Vagina (tissue), 2 donors: Measurements from ENCODE around the gene SSTR5. TPM values are rescaled to one million over a fixed set of nuclear protein-coding genes. Genes with fewer than 3 reads are reported as not detected.
A peak's percentile ranks its signal among the peaks of the same experiment; 100 is the strongest.

Experiments used
- DNase-seq, 2 donors: peaks; one replicate each; pipeline ENCODE4 v3.0.0-alpha.2; 2017; ENCODE audit errors: extremely low spot score in 2 of 2
- H3K27ac ChIP-seq: fragments of 200-600 bp; sonication (generic); one replicate; pipeline ENCODE4 v1.5.1; 2019
- H3K27me3 ChIP-seq: fragments of 200-600 bp; sonication (generic); one replicate; pipeline ENCODE4 v1.5.1; 2019
- H3K36me3 ChIP-seq, 2 donors: fragments of 200-600 bp; sonication (generic); one replicate each; pipeline ENCODE4 v1.5.1; 2017 to 2019
- H3K4me1 ChIP-seq: fragments of 200-600 bp; sonication (generic); one replicate; pipeline ENCODE4 v1.5.1; 2019
- H3K4me3 ChIP-seq, 2 donors: fragments of 200-600 bp; sonication (generic); 1 replicate in 1 of 2; 2 replicates in 1 of 2; pipeline ENCODE4 v1.5.1; 2016 to 2019
- H3K9me3 ChIP-seq: fragments of 200-600 bp; sonication (generic); one replicate; pipeline ENCODE4 v1.5.1; 2019
- POLR2A ChIP-seq, 2 donors: fragments of 450-650 bp; IDR thresholded peaks; one replicate each; pipeline ENCODE4 v1.6.1; 2017; ENCODE audit warnings: antibody characterized with exemption in 2 of 2, mild to moderate bottlenecking in 2 of 2, moderate library complexity in 2 of 2
- POLR2AphosphoS5 ChIP-seq, 2 donors: sonication (generic); formaldehyde crosslinking; IDR thresholded peaks; one replicate each; pipeline ENCODE4 v1.9.0; 2017; ENCODE audit warnings: antibody characterized with exemption in 2 of 2, mild to moderate bottlenecking in 2 of 2, low read depth in 1 of 2; ENCODE audit not compliant: insufficient read depth in 1 of 2
- intact Hi-C: fragments of 100-400 bp; cut with DNase I; formaldehyde crosslinking; loops from one replicate; pipeline ENCODE4 v1.15.1; 2023
- total RNA-seq: library from RNA; depleted of rRNA; stranded (reverse); fragments of >200 nt; gene quantifications from one replicate; pipeline ENCODE4 v1.2.3, GENCODE V29; 2016
- TF ChIP-seq, protein P1 (sequence below), 3 experiments: fragments of 450-650 bp in 2 of 3; fragments of 200-600 bp in 1 of 3; sonication (generic) in 1 of 3; IDR thresholded peaks; one replicate each; pipeline ENCODE4 v1.5.1; 2017 to 2019; ENCODE audit warnings: antibody characterized with exemption in 3 of 3, mild to moderate bottlenecking in 2 of 3, moderate library complexity in 2 of 3

SSTR5 gene
- total RNA-seq, 1 donor from 2014 or later, result 0.98 TPM

- peaks cover 16% of the 10 kb centered on the region for H3K4me1 ChIP-seq
- TF ChIP-seq, protein P1, sequence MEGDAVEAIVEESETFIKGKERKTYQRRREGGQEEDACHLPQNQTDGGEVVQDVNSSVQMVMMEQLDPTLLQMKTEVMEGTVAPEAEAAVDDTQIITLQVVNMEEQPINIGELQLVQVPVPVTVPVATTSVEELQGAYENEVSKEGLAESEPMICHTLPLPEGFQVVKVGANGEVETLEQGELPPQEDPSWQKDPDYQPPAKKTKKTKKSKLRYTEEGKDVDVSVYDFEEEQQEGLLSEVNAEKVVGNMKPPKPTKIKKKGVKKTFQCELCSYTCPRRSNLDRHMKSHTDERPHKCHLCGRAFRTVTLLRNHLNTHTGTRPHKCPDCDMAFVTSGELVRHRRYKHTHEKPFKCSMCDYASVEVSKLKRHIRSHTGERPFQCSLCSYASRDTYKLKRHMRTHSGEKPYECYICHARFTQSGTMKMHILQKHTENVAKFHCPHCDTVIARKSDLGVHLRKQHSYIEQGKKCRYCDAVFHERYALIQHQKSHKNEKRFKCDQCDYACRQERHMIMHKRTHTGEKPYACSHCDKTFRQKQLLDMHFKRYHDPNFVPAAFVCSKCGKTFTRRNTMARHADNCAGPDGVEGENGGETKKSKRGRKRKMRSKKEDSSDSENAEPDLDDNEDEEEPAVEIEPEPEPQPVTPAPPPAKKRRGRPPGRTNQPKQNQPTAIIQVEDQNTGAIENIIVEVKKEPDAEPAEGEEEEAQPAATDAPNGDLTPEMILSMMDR (IDR thresholded peaks at IDR 0.05), result peak; percentile 28 to 61 (median 44)
- TF ChIP-seq POLR2A (IDR thresholded peaks at IDR 0.05), result no peak
- no peak overlapping the region for H3K27ac ChIP-seq
- no peak for DNase-seq
- H3K9me3 ChIP-seq, result no peaks in the 10 kb centered on the region
- no peaks in the 10 kb centered on the region for H3K27me3 ChIP-seq
- H3K36me3 ChIP-seq, result no peaks in the 10 kb centered on the region
- H3K4me3 ChIP-seq, result no peak overlapping the region
- intact Hi-C loops, result no loop called here
These were observed 33.5 kb downstream of the SSTR5 start for GRCh38 chr16:1105888-1106620.

DNA sequence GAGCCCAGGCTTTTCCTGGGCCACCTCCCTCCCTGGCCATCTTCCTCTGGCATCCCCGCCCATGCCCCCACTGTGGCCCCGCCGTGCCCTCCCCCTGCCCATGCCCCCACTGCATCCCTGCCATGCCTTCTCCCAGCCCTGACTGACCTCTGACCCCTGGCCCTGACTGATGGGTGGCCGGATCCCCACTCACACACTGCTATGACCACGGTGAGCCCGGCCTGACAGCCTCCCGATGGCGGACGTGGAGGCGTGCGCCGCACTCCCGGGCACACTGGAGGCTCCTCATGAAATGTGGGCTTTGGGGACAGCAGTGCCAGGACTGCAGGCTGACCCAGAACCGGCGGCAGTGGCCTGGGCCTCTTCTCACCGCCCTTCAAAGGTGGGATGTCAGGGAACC is 34.1 kb downstream of the SSTR5 start:
- Histone ChIP-seq H3K27me3 (no peaks in the 10 kb centered on the region), H3K9me3 (no peaks in the 10 kb centered on the region), H3K27ac (no peak overlapping the region), H3K4me1 (peaks cover 16% of the 10 kb centered on the region), H3K4me3 (no peak overlapping the region), H3K36me3 (no peaks in the 10 kb centered on the region)
- TF ChIP-seq, protein P1 (IDR thresholded peaks at IDR 0.05), result no peak
- TF ChIP-seq POLR2A (IDR thresholded peaks at IDR 0.05), result no peak
- TF ChIP-seq POLR2AphosphoS5 (IDR thresholded peaks at IDR 0.05; ENCODE audit: insufficient read depth in 1 of 2, low read depth in 1 of 2), result no peak
- intact Hi-C loops, result no loop called here
- no peak for DNase-seq

DNA sequence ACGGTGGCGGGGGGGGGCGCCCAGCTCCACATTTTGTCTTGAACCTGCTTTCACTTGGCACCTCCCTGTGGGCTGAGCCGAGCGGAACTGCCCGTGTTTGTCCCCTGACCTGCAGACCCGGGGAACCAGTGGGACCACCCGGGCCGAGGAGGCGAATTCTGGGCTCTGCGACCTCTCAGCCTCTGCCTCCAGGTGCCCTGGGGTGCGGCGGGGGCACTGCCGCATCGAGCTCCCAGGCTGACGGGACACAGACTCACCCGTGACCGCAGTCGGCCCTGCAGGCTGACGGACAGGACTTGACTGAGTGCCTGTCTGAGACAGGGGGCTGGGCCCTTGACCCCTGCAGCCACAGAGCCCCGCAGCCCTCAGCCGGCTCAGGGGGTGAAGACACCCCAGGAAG is 34.6 kb downstream of the SSTR5 start:
- H3K27ac ChIP-seq, result no peak overlapping the region
- peaks cover 16% of the 10 kb centered on the region for H3K4me1 ChIP-seq
- no peak overlapping the region for H3K4me3 ChIP-seq
- H3K27me3 ChIP-seq, result no peaks in the 10 kb centered on the region
- intact Hi-C loops, result no loop called here
- no peaks in the 10 kb centered on the region for H3K9me3 ChIP-seq
- TF ChIP-seq POLR2AphosphoS5 (IDR thresholded peaks at IDR 0.05; ENCODE audit: insufficient read depth in 1 of 2, low read depth in 1 of 2) (no peak), POLR2A (IDR thresholded peaks at IDR 0.05) (no peak)
- TF ChIP-seq, protein P1 (IDR thresholded peaks at IDR 0.05), result no peak
- no peak for DNase-seq
- H3K36me3 ChIP-seq, result no peaks in the 10 kb centered on the region

DNA sequence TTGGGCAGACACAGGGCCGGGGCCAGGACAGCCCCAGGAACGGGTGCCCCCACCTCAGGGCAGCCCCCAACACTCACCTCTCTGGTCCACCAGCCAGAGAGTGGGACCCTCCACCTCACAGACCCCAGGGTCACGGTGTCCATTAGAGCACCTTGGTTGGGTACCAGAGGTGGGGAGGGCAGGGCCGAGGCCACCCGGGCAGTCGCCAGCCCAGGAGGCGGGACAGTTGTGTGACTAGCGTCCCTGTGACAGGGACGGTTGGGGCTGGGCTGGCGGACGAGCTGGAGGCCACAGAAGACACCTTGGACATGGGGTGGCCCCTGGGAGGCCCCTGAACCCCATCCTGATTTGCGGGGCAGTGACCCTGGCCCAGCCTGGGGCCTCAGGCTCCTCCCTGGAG is 35.2 kb downstream of the SSTR5 start:
- DNase-seq, result no peak
- TF ChIP-seq POLR2AphosphoS5 (IDR thresholded peaks at IDR 0.05; ENCODE audit: insufficient read depth in 1 of 2, low read depth in 1 of 2), result no peak
- no peak for TF ChIP-seq POLR2A (IDR thresholded peaks at IDR 0.05)
- TF ChIP-seq, protein P1 (IDR thresholded peaks at IDR 0.05), result no peak
- Histone ChIP-seq H3K27me3 (no peaks in the 10 kb centered on the region), H3K4me1 (peaks cover 16% of the 10 kb centered on the region), H3K4me3 (no peak overlapping the region), H3K27ac (no peak overlapping the region), H3K9me3 (no peaks in the 10 kb centered on the region), H3K36me3 (no peaks in the 10 kb centered on the region)
- intact Hi-C loops, result no loop called here
